GM18951 (cell line): Measurements from ENCODE around the gene UNCX.

Experiments used
- POLR2A ChIP-seq: IDR thresholded peaks from 4 replicates; pipeline ENCODE4 v1.6.1; 2011; ENCODE audit warnings: mild to moderate bottlenecking; ENCODE audit not compliant: insufficient read length, insufficient read depth; ENCODE audit errors: extremely low read depth
- in situ Hi-C: fragments of 300-500 bp; cut with MboI; formaldehyde crosslinking; loops from one replicate; pipeline ENCODE4 v1.12.0; 2022; ENCODE audit warnings: low sequenced_read_pairs, mixed read lengths, inconsistent platforms; ENCODE audit not compliant: unreplicated experiment

Gene UNCX

GRCh38 chr7:1281068-1281467, 48.4 kb downstream of the UNCX start:
- TF ChIP-seq POLR2A = no peak
- in situ Hi-C loops = no loop called here

GRCh38 chr7:1282679-1283078, 50.0 kb downstream of the UNCX start:
- TF ChIP-seq POLR2A = no peak
- in situ Hi-C loops = no loop called here

DNA sequence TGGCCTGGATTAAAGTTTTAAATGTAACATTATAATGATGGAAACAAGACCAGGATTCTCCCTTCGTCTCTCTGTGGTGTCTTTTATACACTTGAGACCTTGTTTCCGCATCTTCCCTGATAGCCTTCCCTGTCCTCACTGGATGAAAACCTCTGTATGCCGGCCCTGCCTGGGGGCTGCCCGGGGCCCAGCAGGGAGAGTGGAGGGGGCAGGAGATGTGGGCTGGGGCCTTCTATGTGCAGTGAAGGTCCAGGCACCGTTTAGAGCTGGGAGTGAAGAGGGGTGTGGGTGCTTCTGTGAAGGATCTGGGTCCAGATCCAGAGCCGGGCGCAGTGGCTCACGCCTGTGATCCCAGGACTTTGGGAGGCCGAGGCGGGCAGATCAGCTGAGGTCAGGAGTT, 50.7 kb downstream of the UNCX start:
- no peak for TF ChIP-seq POLR2A
- in situ Hi-C loops = no loop called here

- in situ Hi-C loops = no loop called here
- no peak for TF ChIP-seq POLR2A
These were observed 51.5 kb downstream of the UNCX start for GRCh38 chr7:1283941-1284742.

GRCh38 chr7:1284743-1285458, 52.2 kb downstream of the UNCX start:
- in situ Hi-C loops = no loop called here
- TF ChIP-seq POLR2A = no peak

- in situ Hi-C loops = no loop called here
- no peak for TF ChIP-seq POLR2A
These were observed 53.1 kb downstream of the UNCX start for GRCh38 chr7:1285556-1286301.
